ENCODE measurements around the gene EXOC3L4.
"Not testable (repeated sequence)": the region's sequence is repeated elsewhere in the genome, so short reads cannot be mapped to it uniquely, and the experiment has no call there.

EXOC3L4 gene

GRCh38 chr14:103105580-103106150, 11.1 kb downstream of the EXOC3L4 start:
- no peak for DNase-seq (ENCODE audit: low spot score)

- no peak for DNase-seq (ENCODE audit: low spot score)
Measured at GRCh38 chr14:103107455-103107854, 12.9 kb downstream of the EXOC3L4 start.

GRCh38 chr14:103107941-103108748, 13.6 kb downstream of the EXOC3L4 start:
- no peak for DNase-seq (ENCODE audit: low spot score)

- no peak for DNase-seq (ENCODE audit: low spot score)
Measured at GRCh38 chr14:103108749-103109207, 14.3 kb downstream of the EXOC3L4 start.

GRCh38 chr14:103109535-103110441, 15.3 kb downstream of the EXOC3L4 start:
- peak; percentile 49 for DNase-seq (ENCODE audit: low spot score)

- no peak for DNase-seq (ENCODE audit: low spot score)
Measured at GRCh38 chr14:103110681-103111231, 16.2 kb downstream of the EXOC3L4 start.

- DNase-seq (ENCODE audit: low spot score) = no peak
Measured at GRCh38 chr14:103111232-103111868, 16.8 kb downstream of the EXOC3L4 start.

GRCh38 chr14:103112400-103113243, 18.1 kb downstream of the EXOC3L4 start:
- no peak for DNase-seq (ENCODE audit: low spot score)

GRCh38 chr14:103113303-103113702, 18.8 kb downstream of the EXOC3L4 start:
- DNase-seq (ENCODE audit: low spot score) = no peak

- no peak for DNase-seq (ENCODE audit: low spot score)
Measured at GRCh38 chr14:103113774-103114173, 19.2 kb downstream of the EXOC3L4 start.

- not testable (repeated sequence) for DNase-seq (ENCODE audit: low spot score)
Measured at GRCh38 chr14:103115086-103115679, 20.7 kb downstream of the EXOC3L4 start.

GRCh38 chr14:103115845-103116572, 21.5 kb downstream of the EXOC3L4 start:
- DNase-seq (ENCODE audit: low spot score) = no peak

GRCh38 chr14:103116636-103117035, 22.1 kb downstream of the EXOC3L4 start:
- no peak for DNase-seq (ENCODE audit: low spot score)

GRCh38 chr14:103117499-103117898, 23.0 kb downstream of the EXOC3L4 start:
- not testable (repeated sequence) for DNase-seq (ENCODE audit: low spot score)

- no peak for DNase-seq (ENCODE audit: low spot score)
Measured at GRCh38 chr14:103118018-103118662, 23.6 kb downstream of the EXOC3L4 start.

- no peak for DNase-seq (ENCODE audit: low spot score)
Measured at GRCh38 chr14:103118663-103119404, 24.3 kb downstream of the EXOC3L4 start.

GRCh38 chr14:103119527-103119926, 25.0 kb downstream of the EXOC3L4 start:
- DNase-seq (ENCODE audit: low spot score) = not testable (repeated sequence)

GRCh38 chr14:103121121-103121845, 26.8 kb downstream of the EXOC3L4 start:
- no peak for DNase-seq (ENCODE audit: low spot score)

Measured in AG08395 (cell line).